ENCODE results near the gene ZNF804B.

GRCh38 chr7:88933285-88933684 is 173.8 kb downstream of the ZNF804B start:
- TF ChIP-seq CTCF (IDR thresholded peaks at IDR 0.05) = no peak
- TF ChIP-seq EZH2 (IDR thresholded peaks at IDR 0.05) = no peak

Measured in neural progenitor cell (in vitro differentiated cells).